Right ventricle myocardium superior (tissue), 1 donor: ENCODE measurements around the gene DUSP9. TPM values are rescaled to one million over a fixed set of nuclear protein-coding genes. Genes with fewer than 3 reads are reported as not detected.

Experiments used
- ATAC-seq: fragments of 200-7000 bp; cut with Tn5 transposase; one replicate; pipeline ENCODE4 v1.9.1; 2020; ENCODE audit warnings: mild to moderate bottlenecking; ENCODE audit not compliant: poor library complexity
- DNase-seq: peaks from one replicate; pipeline ENCODE4 v3.0.0-alpha.2; 2020
- intact Hi-C: fragments of 100-400 bp; cut with DNase I; formaldehyde crosslinking; loops from one replicate; pipeline ENCODE4 v1.11.2; 2022
- total RNA-seq: library from RNA; stranded (reverse); fragmentation: NEBNext Ultra II Directional; extraction: Animal tissue kit (Norgen Biotek cat#: 25700); gene quantifications from one replicate; pipeline ENCODE4 v1.2.1, GENCODE V29; 2021
- donor health status: DM: no; HTN: yes; CAD: no; lungs with severe emphysema.

DUSP9 gene
- total RNA-seq, 1 donor from 2014 or later = not detected

DNA sequence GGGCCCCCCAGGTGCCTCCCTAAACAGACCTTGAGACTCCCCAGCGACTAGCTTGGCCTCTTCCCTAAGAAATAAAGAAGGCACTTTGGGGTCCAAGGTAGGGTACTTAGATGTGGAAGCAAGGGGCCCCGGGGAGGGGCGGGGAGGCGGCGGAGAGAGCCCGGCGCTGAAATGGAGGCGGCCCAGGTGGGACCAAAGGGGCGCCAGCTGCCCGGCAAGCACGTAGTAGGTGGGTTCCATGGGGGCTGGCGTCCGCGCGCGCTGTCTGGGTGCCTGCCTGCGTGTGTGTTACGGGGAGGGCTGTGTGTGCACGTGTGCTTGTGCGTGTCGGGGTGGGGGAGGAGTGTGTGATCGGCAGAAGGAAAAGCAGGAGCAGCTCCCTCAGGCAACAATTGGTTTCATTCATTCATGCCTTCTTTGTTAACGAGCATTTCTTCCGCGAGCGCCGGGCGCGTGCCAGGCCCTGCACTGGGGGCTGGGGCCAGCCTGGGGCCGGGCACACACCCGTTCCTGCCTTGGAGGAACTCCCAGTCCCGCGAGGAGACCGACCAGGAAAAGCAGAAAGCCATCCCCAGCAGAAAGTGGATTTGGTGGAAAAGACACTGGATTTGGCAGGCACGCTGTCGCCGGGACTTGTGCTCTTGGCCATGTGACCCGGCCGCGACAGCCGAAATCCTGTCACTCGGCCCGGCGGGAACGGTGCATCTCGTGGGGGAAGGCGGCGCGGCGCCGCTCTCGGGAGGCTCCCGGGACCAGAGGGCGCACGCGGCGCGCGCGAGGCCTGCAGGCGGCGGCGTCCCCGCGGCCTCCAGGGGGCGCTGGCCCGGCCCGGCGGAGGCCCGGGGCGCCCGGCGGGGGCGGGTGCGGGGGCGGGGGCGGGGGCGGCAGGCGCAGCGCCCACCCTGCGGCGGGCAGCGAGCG lies 3.3 kb upstream of the DUSP9 start:
- intact Hi-C loops = no loop called here
- ATAC-seq = no peak
- no peak for DNase-seq

- no peak for ATAC-seq
- intact Hi-C loops = no loop called here
- no peak for DNase-seq
These were observed 2.5 kb upstream of the DUSP9 start for GRCh38 chrX:153644356-153645125.

DNA sequence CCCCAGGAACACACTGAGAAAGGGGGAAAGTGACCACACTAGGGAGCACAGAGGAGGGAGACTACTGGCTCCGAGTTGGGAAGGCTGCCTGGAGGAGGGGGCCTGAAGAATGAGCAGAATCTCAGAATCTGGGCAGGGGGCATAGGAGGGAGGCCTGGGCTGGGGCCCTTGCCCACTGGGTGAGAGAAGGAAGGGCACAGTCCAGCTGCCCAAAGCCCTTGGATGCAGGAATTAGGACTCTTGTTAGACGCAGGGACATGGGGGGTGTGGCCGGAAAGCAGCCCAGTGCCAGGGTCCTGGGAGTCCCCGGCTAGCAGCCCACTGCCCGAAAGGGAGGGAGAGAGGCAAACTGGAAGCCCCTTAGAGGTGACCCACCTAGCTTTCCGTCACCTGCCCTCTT lies 1.9 kb upstream of the DUSP9 start:
- ATAC-seq = no peak
- no peak for DNase-seq
- intact Hi-C loops = no loop called here

DNA sequence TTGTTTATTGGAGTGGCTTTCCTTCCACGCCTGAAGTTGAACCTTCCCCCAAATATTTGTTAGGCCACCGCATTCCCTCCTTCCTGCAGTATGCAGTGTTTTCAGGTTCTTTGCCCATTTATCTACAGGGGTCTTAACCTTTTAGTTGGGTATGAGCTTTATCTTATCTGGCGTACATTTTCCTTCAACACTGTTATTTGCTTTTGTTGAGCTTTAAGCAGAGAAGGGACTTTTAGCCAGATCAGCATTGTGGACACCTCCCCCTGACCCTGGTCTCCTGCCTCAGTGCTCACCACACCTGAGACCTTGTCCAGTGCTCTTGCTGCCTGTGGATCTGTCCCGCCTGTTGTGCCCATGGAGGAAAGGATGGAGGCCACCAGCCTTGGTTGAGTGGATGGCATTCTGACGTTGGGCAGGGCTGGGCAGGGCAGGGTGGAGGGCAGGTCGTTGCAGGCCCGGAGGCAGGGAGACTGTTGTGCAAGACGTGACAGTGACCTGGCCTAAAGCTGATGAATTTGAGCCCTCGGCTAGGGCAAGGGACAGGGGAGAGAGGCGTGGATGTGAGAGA lies 998 bp upstream of the DUSP9 start:
- intact Hi-C loops = no loop called here
- DNase-seq (no peak), ATAC-seq (no peak)

DNA sequence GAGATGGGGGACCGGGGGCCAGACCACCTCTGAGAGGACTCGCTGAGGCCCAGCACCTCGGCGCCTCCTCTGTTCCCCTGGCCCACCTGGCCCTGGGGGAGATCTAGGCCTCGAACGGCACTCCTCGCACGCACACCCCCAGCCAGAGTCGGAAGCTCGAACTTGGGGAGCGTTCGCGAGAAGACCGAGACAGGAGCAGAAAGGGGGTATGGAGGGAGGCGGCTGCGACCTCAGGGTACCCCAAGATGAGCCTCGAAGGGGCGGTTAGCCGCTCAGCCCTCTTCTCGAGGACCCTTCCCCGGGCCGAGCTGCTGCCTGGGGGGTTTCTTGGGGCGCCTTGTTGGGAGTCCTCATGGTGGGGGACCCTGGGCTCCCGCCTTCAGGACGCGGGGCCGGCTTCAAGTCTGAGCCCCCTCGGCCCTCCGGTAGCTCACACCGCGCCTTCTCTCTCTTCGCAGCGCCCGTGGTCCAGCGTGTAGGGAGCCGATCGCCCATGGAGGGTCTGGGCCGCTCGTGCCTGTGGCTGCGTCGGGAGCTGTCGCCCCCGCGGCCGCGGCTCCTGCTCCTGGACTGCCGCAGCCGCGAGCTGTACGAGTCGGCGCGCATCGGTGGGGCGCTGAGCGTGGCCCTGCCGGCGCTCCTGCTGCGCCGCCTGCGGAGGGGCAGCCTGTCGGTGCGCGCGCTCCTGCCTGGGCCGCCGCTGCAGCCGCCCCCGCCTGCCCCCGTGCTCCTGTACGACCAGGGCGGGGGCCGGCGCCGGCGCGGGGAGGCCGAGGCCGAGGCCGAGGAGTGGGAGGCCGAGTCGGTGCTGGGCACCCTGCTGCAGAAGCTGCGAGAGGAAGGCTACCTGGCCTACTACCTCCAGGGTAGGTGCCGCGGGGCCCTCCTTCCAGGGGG lies 706 bp downstream of the DUSP9 start:
- intact Hi-C loops = no loop called here
- no peak for ATAC-seq
- no peak for DNase-seq

- intact Hi-C loops = no loop called here
- DNase-seq = no peak
- ATAC-seq = no peak
These were observed 1.6 kb downstream of the DUSP9 start for GRCh38 chrX:153648358-153649177.

DNA sequence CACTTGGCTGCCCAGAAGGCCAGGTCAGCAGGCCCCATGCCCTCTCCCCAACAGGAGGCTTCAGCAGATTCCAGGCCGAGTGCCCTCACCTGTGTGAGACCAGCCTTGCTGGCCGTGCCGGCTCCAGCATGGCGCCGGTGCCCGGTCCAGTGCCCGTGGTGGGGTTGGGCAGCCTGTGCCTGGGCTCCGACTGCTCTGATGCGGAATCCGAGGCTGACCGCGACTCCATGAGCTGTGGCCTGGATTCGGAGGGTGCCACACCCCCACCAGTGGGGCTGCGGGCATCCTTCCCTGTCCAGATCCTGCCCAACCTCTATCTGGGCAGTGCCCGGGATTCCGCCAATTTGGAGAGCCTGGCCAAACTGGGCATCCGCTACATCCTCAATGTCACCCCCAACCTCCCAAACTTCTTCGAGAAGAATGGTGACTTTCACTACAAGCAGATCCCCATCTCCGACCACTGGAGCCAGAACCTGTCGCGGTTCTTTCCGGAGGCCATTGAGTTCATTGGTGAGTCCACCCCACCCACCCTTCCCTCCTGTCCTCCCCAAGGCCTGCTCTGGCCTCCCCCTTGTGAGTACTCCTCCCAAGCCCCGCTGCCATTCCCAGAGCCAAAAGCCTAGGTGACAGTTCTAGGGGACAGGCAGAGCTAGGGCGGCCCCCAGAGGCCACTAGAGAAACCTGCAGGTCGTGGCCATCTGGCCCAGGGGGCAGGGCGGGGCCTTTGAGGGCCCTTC lies 2.3 kb downstream of the DUSP9 start:
- intact Hi-C loops = no loop called here
- DNase-seq = no peak
- ATAC-seq = peak; percentile 76

- DNase-seq (no peak), ATAC-seq (no peak)
- intact Hi-C loops = no loop called here
These were observed 3.1 kb downstream of the DUSP9 start for GRCh38 chrX:153649915-153650782.

DNA sequence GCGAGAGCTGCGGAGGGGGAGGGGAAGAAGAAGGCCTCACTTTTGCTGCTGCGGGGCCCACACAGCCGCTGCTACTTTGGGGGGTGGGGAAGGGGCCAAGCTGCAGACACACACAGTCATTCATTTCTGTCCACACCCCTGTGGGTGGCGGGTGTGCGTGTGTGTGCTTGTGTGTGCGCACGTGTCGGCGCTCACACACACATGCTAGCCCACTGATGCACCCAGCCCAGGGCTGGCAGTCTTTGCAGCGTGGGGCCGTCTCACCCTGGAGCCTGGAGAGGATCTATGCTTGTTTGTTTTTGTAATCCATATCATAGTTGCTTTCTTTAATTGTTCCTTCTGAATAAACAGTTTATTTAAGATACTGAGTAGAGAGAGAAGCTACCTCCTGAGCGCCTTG lies 4.0 kb downstream of the DUSP9 start:
- ATAC-seq (no peak), DNase-seq (no peak)
- intact Hi-C loops = no loop called here

DNA sequence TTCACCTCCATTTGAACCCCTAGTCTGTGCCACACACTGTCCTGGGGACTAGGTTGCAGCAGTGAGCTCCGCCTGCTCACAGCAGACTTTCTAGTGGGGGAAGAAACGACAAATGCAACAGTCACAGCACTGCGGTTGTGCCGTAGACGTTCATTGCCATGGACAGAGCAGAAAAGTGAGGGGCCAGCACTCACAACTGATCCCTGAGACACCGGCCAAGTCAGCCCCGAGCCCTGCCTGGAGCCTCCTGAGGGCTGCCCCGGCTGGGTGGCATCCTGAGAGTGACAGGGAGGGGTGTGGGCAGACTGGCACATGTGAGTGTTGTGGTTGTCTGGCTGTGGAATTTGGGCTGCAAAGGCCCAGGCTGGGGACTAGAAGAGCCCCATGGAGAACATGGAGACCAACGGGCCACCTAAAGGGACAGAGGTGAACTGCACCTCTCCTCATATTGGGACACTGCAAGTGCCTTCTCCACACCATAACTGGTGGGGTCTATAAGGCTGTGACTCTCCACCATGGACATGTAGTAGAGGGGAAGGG lies 4.6 kb downstream of the DUSP9 start:
- DNase-seq (no peak), ATAC-seq (no peak)
- intact Hi-C loops = no loop called here

- DNase-seq (no peak), ATAC-seq (no peak)
- intact Hi-C loops = no loop called here
These were observed 6.6 kb downstream of the DUSP9 start for GRCh38 chrX:153653556-153653955.

DNA sequence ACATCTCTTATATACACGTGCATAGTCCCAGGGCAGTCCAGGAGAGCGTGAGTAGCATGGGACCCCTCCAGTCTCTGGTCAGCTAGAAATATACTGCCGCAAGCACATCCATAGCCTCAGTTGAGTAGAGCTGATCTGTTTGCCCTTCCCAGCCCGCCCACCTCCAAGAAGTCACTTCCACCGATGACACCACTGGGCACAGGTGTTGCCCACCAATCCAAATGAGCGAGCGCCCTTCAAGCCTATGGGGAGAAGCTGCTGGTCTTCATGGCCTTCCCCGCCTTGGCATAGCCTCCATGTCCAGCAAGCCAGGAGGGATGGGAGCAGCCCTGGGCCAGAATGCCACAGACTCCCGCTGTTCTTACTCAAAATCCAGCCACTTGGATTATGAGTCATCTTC lies 10.2 kb downstream of the DUSP9 start:
- intact Hi-C loops = no loop called here
- DNase-seq (no peak), ATAC-seq (no peak)

GRCh38 chrX:153659268-153659667 lies 12.3 kb downstream of the DUSP9 start:
- DNase-seq (no peak), ATAC-seq (no peak)
- intact Hi-C loops = no loop called here

- peak; percentile 71 for DNase-seq
- intact Hi-C loops = no loop called here
- no peak for ATAC-seq
These were observed 15.3 kb downstream of the DUSP9 start for GRCh38 chrX:153662266-153662665.

DNA sequence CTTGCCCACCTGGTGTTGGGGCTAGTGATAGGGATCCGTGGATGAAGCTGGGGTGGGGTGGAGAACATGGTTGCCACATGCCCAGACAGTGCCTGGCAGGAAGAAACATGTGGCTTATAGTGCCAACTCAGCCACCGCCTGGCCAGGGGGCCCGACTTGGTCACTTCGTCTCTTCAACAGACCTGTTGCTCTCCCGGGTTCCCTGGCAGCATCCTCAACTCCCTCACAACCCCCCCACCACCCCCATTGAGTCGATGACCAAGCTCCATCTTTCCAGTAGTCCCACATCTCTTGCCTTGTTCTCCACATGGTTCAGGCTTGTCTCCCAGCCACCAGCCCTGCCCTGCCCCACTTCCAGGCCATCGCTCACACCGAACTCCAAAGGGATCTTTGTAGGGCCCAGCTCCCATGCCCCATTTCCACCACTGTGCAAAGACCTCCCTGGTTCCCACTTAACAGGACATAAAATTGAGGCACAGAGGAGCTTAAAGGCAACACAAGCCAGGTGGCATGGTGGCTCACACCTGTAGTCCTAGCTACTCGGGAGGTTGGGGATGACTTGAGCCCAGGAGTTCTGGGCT lies 18.8 kb downstream of the DUSP9 start:
- DNase-seq = no peak
- no peak for ATAC-seq
- intact Hi-C loops = loop anchor here (2.0 kb wide), 1 partner anchor 111 kb away; no protein-coding TSS in a partner anchor
